Panc1 (cell line): Measurements from ENCODE around the gene CPA1. TPM values are rescaled to one million over a fixed set of nuclear protein-coding genes. Genes with fewer than 3 reads are reported as not detected.

Experiments used
- ATAC-seq: fragments of 200-7000 bp; cut with Tn5 transposase; 2 replicates; pipeline ENCODE4 v1.9.1; 2020; ENCODE audit warnings: mild to moderate bottlenecking, moderate library complexity
- BruUV-seq: library from RNA; stranded (reverse); fragments of 400-500 nt; replicated peaks from 2 replicates; lab custom pipeline; 2021; lab: Mats Ljungman, UMichigan
- CTCF ChIA-PET: fragments of 300-600 bp; sonication (Branson Sonifier 250); formaldehyde crosslinking; loops from one replicate; lab custom pipeline; 2022; ENCODE audit warnings: antibody characterized with exemption; lab: Charles Lee
- POLR2A ChIA-PET: fragments of 300-600 bp; sonication (Branson Sonifier 250); formaldehyde crosslinking; loops from one replicate; lab custom pipeline; 2022; ENCODE audit warnings: antibody characterized with exemption; lab: Charles Lee
- DNase-seq: peaks from one replicate; pipeline ENCODE4 v3.0.0-alpha.2; 2010; ENCODE audit warnings: low read depth, low spot score
- H3K27ac ChIP-seq: 2 replicates; pipeline ENCODE4 v1.5.1; 2011; ENCODE audit warnings: mild to moderate bottlenecking, low read length, inconsistent platforms
- H3K27me3 ChIP-seq: fragments of 200-500 bp; sonication (Bioruptor generic); 2 replicates; pipeline ENCODE4 v1.6.0; 2014; ENCODE audit warnings: low read length, inconsistent platforms; ENCODE audit not compliant: control insufficient read depth, insufficient read depth
- H3K36me3 ChIP-seq: fragments of 200-500 bp; sonication (Bioruptor generic); 2 replicates; pipeline ENCODE4 v1.5.1; 2014; ENCODE audit warnings: inconsistent platforms, mild to moderate bottlenecking, low read length, moderate library complexity; ENCODE audit not compliant: control insufficient read depth, insufficient read depth
- H3K4me1 ChIP-seq: 2 replicates; pipeline ENCODE4 v1.5.1; 2011; ENCODE audit warnings: inconsistent platforms, mild to moderate bottlenecking, low read length, moderate library complexity; ENCODE audit not compliant: control insufficient read depth, insufficient read depth
- H3K4me3 ChIP-seq, 2 experiments: 2 replicates each; pipeline ENCODE4 v1.5.1; 2011 to 2012; ENCODE audit warnings: low read depth in 2 of 2, low read length in 2 of 2, mild to moderate bottlenecking in 2 of 2, inconsistent platforms in 1 of 2, moderate library complexity in 1 of 2
- H3K9me3 ChIP-seq: fragments of 200-500 bp; sonication (Bioruptor generic); 2 replicates; pipeline ENCODE4 v1.5.1; 2014; ENCODE audit warnings: low read depth, mild to moderate bottlenecking, inconsistent platforms, low read length, moderate library complexity; ENCODE audit not compliant: control insufficient read depth, insufficient read depth
- CTCF ChIP-seq: fragments of 450-650 bp; IDR thresholded peaks from 2 replicates; pipeline ENCODE4 v1.5.1; 2017; ENCODE audit warnings: mild to moderate bottlenecking
- POLR2AphosphoS5 ChIP-seq: IDR thresholded peaks from 2 replicates; pipeline ENCODE4 v1.6.1; 2012; ENCODE audit warnings: mild to moderate bottlenecking, low read depth, low read length, moderate library complexity
- REST ChIP-seq, 2 experiments: IDR thresholded peaks; 2 replicates each; pipeline ENCODE4 v1.6.1; 2011 to 2012; ENCODE audit warnings: low read depth in 2 of 2, control low read depth in 1 of 2, low read length in 1 of 2, mild to moderate bottlenecking in 1 of 2, moderate library complexity in 1 of 2; ENCODE audit not compliant: insufficient read depth in 1 of 2
- SIN3A ChIP-seq: IDR thresholded peaks from 2 replicates; pipeline ENCODE4 v1.6.1; 2012; ENCODE audit warnings: low read depth, mild to moderate bottlenecking, low read length, moderate library complexity, borderline replicate concordance; ENCODE audit not compliant: insufficient read depth
- TCF7L2 ChIP-seq: IDR thresholded peaks from 2 replicates; pipeline ENCODE4 v1.6.1; 2011; ENCODE audit warnings: mild to moderate bottlenecking, low read depth, low read length, inconsistent platforms
- in situ Hi-C: cut with HindIII; loops from 2 replicates; pipeline ENCODE4 v1.10.0; 2016; ENCODE audit warnings: low sequenced_read_pairs, low pct_unique_long_range_greater_than_20kb
- intact Hi-C: fragments of 100-400 bp; cut with micrococcal nuclease; formaldehyde crosslinking; loops from one replicate; pipeline ENCODE4 v1.10.0; 2022; ENCODE audit not compliant: unreplicated experiment
- total RNA-seq: library from RNA; stranded (reverse); gene quantifications from one replicate; pipeline ENCODE4 v1.2.1, GENCODE V29; 2021; ENCODE audit not compliant: unreplicated experiment

The CPA1 gene
- total RNA-seq, 1 experiment from 2014 or later = 7.6 TPM

GRCh38 chr7:130367088-130367755 is 13.1 kb upstream of the CPA1 start:
- ChIA-PET POLR2A (no interaction called here), CTCF (no interaction called here)
- BruUV-seq = no TSS peak
- DNase-seq (no peak), ATAC-seq (no peak)
- no peaks in the 10 kb centered on the region for H3K27me3 ChIP-seq
- peaks cover 11% of the 10 kb centered on the region for H3K4me1 ChIP-seq
- no peaks in the 10 kb centered on the region for H3K36me3 ChIP-seq
- intact Hi-C loops (no loop called here), in situ Hi-C loops (no loop called here)
- no peaks in the 10 kb centered on the region for H3K9me3 ChIP-seq
- H3K4me3 ChIP-seq = no peak overlapping the region
- H3K27ac ChIP-seq = no peak overlapping the region
- TF ChIP-seq SIN3A = no peak
- no peak for TF ChIP-seq TCF7L2
- TF ChIP-seq POLR2AphosphoS5 = no peak
- TF ChIP-seq CTCF = no peak
- no peak for TF ChIP-seq REST (IDR thresholded peaks at IDR 0.05; ENCODE audit: insufficient read depth in 1 of 2, low read depth in 2 of 2, low read length in 1 of 2)

- TF ChIP-seq TCF7L2 (no peak), SIN3A (no peak), CTCF (no peak), POLR2AphosphoS5 (no peak), REST (IDR thresholded peaks at IDR 0.05; ENCODE audit: insufficient read depth in 1 of 2, low read depth in 2 of 2, low read length in 1 of 2) (no peak)
- ATAC-seq (no peak), DNase-seq (no peak)
- POLR2A ChIA-PET = interaction anchor here (0.7 kb wide), 1 partner anchor 142 kb away, joined by 3 read pairs; no protein-coding TSS in a partner anchor
- no peaks in the 10 kb centered on the region for H3K9me3 ChIP-seq
- no peak overlapping the region for H3K4me3 ChIP-seq
- peaks cover 14% of the 10 kb centered on the region for H3K4me1 ChIP-seq
- in situ Hi-C loops = no loop called here
- intact Hi-C loops = no loop called here
- no peak overlapping the region for H3K27ac ChIP-seq
- no peaks in the 10 kb centered on the region for H3K36me3 ChIP-seq
- no TSS peak for BruUV-seq
- CTCF ChIA-PET = no interaction called here
- H3K27me3 ChIP-seq = no peaks in the 10 kb centered on the region
These were observed 12.2 kb upstream of the CPA1 start for GRCh38 chr7:130367836-130368746.
